ENCODE measurements around the gene PHIP. TPM values are rescaled to one million over a fixed set of nuclear protein-coding genes. Genes with fewer than 3 reads are reported as not detected.

PHIP gene
- total RNA-seq, 1 experiment from 2014 or later, result 21.2 TPM

DNA sequence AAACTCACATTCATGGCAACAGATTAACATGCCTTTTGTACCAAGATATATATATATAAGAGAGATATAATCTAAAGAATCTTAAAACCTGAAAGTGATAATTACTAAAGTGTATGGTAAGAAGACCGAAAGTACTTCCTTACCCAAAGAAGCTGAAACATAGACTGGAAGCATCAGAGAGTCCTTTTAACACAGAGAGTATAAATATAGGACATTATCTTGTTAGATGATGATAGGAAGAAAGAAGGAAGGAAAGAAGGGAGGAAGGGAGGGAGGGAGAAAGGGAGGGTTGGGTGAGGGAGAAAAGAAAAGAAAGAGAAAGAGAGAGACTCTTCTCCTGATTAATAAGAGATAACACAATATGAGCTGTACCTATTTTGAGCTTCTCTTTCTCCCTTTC is 68.2 kb downstream of the PHIP start:
- ATAC-seq, result no peak
- BruUV-seq (replicated peaks), result no TSS peak
- Histone ChIP-seq H3K4me1 (ENCODE audit: insufficient read depth, low read length) (no peaks in the 10 kb centered on the region), H3K27me3 (ENCODE audit: low read length) (no peaks in the 10 kb centered on the region), H3K9ac (ENCODE audit: low read length) (no peak overlapping the region), H3F3A (ENCODE audit: low read length, unreplicated experiment) (no peaks in the 10 kb centered on the region), H3K4me3 (ENCODE audit: low read length) (no peak overlapping the region), H3K27ac (ENCODE audit: low read length) (no peak overlapping the region), H3K36me3 (ENCODE audit: low read depth, low read length) (peaks cover 9% of the 10 kb centered on the region), H3K9me3 (ENCODE audit: low read length) (no peaks in the 10 kb centered on the region), H4K20me1 (ENCODE audit: low read length) (no peaks in the 10 kb centered on the region), H3K4me2 (ENCODE audit: low read length) (no peak overlapping the region), H2AFZ (ENCODE audit: low read length) (no peak overlapping the region), H3K9me2 (replicated peaks; ENCODE audit: low read length) (no peaks in the 10 kb centered on the region), H3K79me2 (ENCODE audit: low read length) (no peaks in the 10 kb centered on the region)
- CTCF ChIA-PET, result no interaction called here
- no peak for DNase-seq
- POLR2A ChIA-PET (ENCODE audit: unreplicated experiment), result no interaction called here
- intact Hi-C loops (cut with micrococcal nuclease), result no loop called here
- TF ChIP-seq, protein P1, sequence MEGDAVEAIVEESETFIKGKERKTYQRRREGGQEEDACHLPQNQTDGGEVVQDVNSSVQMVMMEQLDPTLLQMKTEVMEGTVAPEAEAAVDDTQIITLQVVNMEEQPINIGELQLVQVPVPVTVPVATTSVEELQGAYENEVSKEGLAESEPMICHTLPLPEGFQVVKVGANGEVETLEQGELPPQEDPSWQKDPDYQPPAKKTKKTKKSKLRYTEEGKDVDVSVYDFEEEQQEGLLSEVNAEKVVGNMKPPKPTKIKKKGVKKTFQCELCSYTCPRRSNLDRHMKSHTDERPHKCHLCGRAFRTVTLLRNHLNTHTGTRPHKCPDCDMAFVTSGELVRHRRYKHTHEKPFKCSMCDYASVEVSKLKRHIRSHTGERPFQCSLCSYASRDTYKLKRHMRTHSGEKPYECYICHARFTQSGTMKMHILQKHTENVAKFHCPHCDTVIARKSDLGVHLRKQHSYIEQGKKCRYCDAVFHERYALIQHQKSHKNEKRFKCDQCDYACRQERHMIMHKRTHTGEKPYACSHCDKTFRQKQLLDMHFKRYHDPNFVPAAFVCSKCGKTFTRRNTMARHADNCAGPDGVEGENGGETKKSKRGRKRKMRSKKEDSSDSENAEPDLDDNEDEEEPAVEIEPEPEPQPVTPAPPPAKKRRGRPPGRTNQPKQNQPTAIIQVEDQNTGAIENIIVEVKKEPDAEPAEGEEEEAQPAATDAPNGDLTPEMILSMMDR (conservative IDR thresholded peaks at IDR 0.05; ENCODE audit: low read depth, low read length), result no peak
- no peak for TF ChIP-seq EZH2phosphoT487 (IDR thresholded peaks at IDR 0.05; ENCODE audit: borderline replicate concordance, low read length)
- no peak for TF ChIP-seq EZH2 (IDR thresholded peaks at IDR 0.05; ENCODE audit: low read length, unreplicated experiment)

DNA sequence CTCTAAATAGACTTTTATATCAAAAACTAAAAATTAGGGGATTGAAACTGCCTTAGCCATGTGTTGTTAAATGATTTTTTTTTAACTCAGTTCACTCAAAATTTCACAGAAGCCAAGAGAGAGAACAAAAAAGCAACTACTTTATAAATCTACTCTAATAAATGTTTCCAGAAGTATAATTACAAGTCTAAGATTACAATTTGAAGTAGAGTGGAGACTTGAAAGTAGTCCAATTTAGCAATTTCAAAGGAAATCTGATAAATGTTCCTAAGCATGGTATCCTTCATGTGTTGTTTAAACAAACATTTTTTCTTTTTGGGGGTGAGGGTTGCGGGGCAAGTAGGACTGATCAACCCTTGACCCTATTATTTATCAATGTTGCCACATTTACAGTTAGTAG is 72.6 kb downstream of the PHIP start:
- H3K79me2 ChIP-seq (ENCODE audit: low read length), result no peaks in the 10 kb centered on the region
- no TSS peak for BruUV-seq (replicated peaks)
- no peaks in the 10 kb centered on the region for H3F3A ChIP-seq (ENCODE audit: low read length, unreplicated experiment)
- no peak overlapping the region for H2AFZ ChIP-seq (ENCODE audit: low read length)
- H3K27me3 ChIP-seq (ENCODE audit: low read length), result no peaks in the 10 kb centered on the region
- ATAC-seq (no peak), DNase-seq (no peak)
- H4K20me1 ChIP-seq (ENCODE audit: low read length), result no peaks in the 10 kb centered on the region
- intact Hi-C loops (cut with micrococcal nuclease), result no loop called here
- ChIA-PET POLR2A (ENCODE audit: unreplicated experiment) (no interaction called here), CTCF (no interaction called here)
- no peak overlapping the region for H3K4me3 ChIP-seq (ENCODE audit: low read length)
- H3K4me2 ChIP-seq (ENCODE audit: low read length), result no peak overlapping the region
- H3K9ac ChIP-seq (ENCODE audit: low read length), result no peak overlapping the region
- no peak for TF ChIP-seq EZH2 (IDR thresholded peaks at IDR 0.05; ENCODE audit: low read length, unreplicated experiment)
- TF ChIP-seq EZH2phosphoT487 (IDR thresholded peaks at IDR 0.05; ENCODE audit: borderline replicate concordance, low read length), result no peak
- TF ChIP-seq, protein P1 (conservative IDR thresholded peaks at IDR 0.05; ENCODE audit: low read depth, low read length), result no peak
- H3K27ac ChIP-seq (ENCODE audit: low read length), result no peak overlapping the region
- no peaks in the 10 kb centered on the region for H3K9me2 ChIP-seq (replicated peaks; ENCODE audit: low read length)
- no peaks in the 10 kb centered on the region for H3K4me1 ChIP-seq (ENCODE audit: insufficient read depth, low read length)
- no peaks in the 10 kb centered on the region for H3K9me3 ChIP-seq (ENCODE audit: low read length)
- H3K36me3 ChIP-seq (ENCODE audit: low read depth, low read length), result peaks cover 3% of the 10 kb centered on the region

DNA sequence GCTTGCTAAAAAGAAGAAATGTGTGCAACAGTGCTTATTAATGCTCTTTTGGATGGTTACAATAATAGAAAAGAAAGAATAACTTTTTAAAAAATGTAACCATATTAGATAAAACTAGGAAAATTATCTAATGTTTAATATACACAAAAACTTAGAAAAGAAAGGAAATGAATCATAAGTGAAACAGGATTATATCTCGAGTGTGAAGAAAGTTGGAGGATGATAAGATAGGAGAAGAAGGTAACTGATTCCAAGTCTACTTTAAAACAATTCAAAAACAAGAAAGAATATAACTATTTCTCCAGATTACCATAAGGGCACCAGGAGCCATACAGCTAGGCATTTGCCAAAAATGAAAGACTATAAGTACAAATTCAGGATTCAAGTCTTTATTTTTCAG is 73.0 kb downstream of the PHIP start:
- Histone ChIP-seq H3K9me3 (ENCODE audit: low read length) (no peaks in the 10 kb centered on the region), H3K27ac (ENCODE audit: low read length) (no peak overlapping the region), H3K4me1 (ENCODE audit: insufficient read depth, low read length) (no peaks in the 10 kb centered on the region), H3K9ac (ENCODE audit: low read length) (no peak overlapping the region), H3K36me3 (ENCODE audit: low read depth, low read length) (peaks cover 3% of the 10 kb centered on the region), H3F3A (ENCODE audit: low read length, unreplicated experiment) (no peaks in the 10 kb centered on the region), H2AFZ (ENCODE audit: low read length) (no peak overlapping the region), H4K20me1 (ENCODE audit: low read length) (no peaks in the 10 kb centered on the region), H3K79me2 (ENCODE audit: low read length) (no peaks in the 10 kb centered on the region), H3K4me2 (ENCODE audit: low read length) (no peak overlapping the region), H3K4me3 (ENCODE audit: low read length) (no peak overlapping the region), H3K9me2 (replicated peaks; ENCODE audit: low read length) (no peaks in the 10 kb centered on the region), H3K27me3 (ENCODE audit: low read length) (no peaks in the 10 kb centered on the region)
- intact Hi-C loops (cut with micrococcal nuclease), result no loop called here
- TF ChIP-seq EZH2phosphoT487 (IDR thresholded peaks at IDR 0.05; ENCODE audit: borderline replicate concordance, low read length) (no peak), EZH2 (IDR thresholded peaks at IDR 0.05; ENCODE audit: low read length, unreplicated experiment) (no peak)
- TF ChIP-seq, protein P1 (conservative IDR thresholded peaks at IDR 0.05; ENCODE audit: low read depth, low read length), result no peak
- ATAC-seq (no peak), DNase-seq (no peak)
- ChIA-PET CTCF (no interaction called here), POLR2A (ENCODE audit: unreplicated experiment) (no interaction called here)
- no TSS peak for BruUV-seq (replicated peaks)

Measured in PC-3 (cell line).